ENCODE data around the gene MOB4.

Gene MOB4

DNA sequence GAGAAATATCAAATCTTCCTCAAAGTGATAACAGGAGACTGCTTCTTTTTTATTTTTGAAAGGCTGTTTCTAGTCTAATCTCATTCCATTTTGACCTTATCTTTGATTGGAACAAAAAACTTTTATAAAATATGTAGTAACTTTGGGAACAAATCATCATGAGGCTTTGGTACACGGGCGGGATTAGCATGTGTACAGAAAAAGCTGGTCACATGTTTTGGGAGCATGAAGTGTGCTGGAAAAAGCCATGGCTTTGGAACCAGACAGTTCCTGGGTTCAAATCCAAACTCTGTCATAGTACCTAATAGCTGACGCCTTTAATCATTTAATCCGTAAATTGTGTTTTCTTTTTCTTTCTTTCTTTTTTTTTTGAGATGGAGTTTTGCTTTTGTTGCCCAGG, 81.3 kb downstream of the MOB4 start:
- DNase-seq: no peak

DNA sequence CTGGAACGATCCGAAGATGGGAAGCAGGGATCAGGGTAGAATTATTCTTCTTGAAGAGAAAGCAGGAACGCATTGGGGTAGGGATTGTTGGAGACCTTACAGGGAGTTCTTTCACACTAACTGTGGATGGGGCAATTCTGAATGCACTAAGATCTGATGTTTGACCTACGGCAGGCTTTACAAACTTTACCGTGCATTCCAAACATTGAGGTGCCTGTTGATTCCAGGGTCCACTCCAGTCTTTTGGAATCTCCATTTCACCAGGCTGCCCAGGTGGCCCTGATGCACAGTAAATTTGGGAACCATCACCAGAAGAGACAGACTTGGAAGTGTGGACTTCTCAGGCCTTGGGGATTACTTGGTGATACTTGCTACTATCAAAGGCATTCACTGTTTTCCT, 82.6 kb downstream of the MOB4 start:
- no peak for DNase-seq

DNA sequence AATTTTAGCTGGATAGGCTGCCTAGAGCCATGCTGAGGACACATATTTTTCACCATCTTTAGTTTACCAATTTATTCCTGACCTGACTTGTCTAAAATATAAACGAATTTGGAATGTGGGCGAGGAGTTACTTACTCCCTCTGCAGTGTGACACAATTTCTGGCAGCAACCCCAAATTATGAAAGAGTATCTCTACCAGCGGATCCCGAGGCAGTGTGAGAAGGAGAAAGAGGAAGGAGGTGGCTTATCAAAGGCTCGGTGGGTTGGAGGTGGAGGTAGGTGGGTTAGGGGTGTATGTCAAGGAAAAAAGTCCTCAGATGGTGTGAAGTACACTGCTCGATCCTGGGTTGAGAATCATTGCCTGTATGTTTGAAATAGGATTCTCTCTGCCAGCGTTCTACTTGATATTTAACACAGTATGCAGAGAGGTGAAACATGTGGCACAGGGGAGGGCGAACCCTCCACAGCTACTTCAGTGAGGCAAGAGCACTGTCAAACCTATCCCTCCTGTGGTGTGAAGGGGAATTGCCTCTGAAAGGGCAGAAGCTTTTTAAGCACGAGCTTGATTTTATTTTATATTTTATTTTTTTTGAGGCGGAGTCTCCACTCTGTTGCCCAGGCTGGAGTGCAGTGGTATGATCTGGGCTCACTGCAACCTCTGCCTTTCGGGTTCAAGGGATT, 83.6 kb downstream of the MOB4 start:
- peak; percentile 68 for DNase-seq

DNA sequence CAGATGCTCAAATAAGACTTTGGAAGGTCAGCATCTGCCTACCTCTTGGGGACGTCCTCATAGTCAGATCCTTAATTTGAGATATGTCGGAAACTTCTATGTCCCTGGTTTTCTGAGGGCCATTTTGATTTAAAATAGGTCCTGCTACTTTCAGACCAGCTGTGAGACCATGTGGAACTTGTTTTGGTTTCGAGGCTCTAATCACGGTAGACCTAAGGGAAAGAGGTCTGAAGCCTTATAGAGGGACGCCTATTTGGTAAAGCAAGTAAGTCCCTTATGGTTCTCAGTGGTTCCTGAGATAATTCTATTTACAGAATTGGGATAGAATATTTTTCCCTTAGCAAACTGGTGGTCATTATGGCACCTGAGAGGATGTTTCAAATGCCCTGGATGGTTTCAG, 84.4 kb downstream of the MOB4 start:
- DNase-seq: no peak

DNA sequence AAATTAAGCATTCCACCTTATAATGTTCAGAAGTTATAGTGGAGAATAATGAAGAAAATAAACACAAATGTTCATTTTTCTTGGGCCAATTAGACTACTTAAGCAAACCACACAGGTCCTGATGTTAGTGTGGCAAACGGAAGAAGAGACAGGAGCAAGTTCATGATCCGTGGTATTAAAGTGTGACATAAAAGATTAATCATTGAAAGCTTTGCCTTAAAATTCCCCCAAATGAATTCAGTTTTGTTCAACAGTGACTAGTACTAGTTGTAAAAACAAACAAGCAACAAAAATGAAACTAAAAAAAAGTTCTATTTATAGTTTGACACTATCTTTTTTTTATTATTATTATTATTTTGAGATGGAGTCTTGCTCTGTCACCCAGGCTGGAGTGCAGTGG, 85.9 kb downstream of the MOB4 start:
- DNase-seq: no peak

All from NCI-H226 (cell line).